HepG2 (cell line): ENCODE results near the gene NIN. TPM values are rescaled to one million over a fixed set of nuclear protein-coding genes. Genes with fewer than 3 reads are reported as not detected.
A peak's percentile ranks its signal among the peaks of the same experiment; 100 is the strongest.

Source experiments
- ATF7 ChIP-seq, 2 experiments: fragments of 450-650 bp in 1 of 2; sonication (generic) in 1 of 2; formaldehyde crosslinking in 1 of 2; IDR thresholded peaks; 2 replicates each; pipeline versions ENCODE4 v1.4.0 to v1.6.1; 2016 to 2020; ENCODE audit warnings: antibody characterized with exemption in 1 of 2, mild to moderate bottlenecking in 1 of 2, missing genetic modification reagents in 1 of 2
- HNF4A ChIP-seq: sonication (generic); formaldehyde crosslinking; IDR thresholded peaks from 2 replicates; pipeline ENCODE4 v1.4.0; 2020; ENCODE audit warnings: missing genetic modification reagents
- KLF15 ChIP-seq: sonication (generic); formaldehyde crosslinking; IDR thresholded peaks from 2 replicates; pipeline ENCODE4 v1.8.1; 2023; ENCODE audit warnings: borderline replicate concordance, mild to moderate bottlenecking, inconsistent platforms, missing genetic modification reagents, mixed read lengths
- MLX ChIP-seq: IDR thresholded peaks from 2 replicates; pipeline ENCODE4 v1.6.1; 2016
- NFYB ChIP-seq: sonication (generic); formaldehyde crosslinking; IDR thresholded peaks from 2 replicates; pipeline ENCODE4 v1.4.0; 2020; ENCODE audit warnings: missing genetic modification reagents
- NRL ChIP-seq: sonication (generic); formaldehyde crosslinking; IDR thresholded peaks from 2 replicates; pipeline ENCODE4 v1.5.0; 2020; ENCODE audit warnings: missing genetic modification reagents, mild to moderate bottlenecking, moderate library complexity, borderline replicate concordance
- ONECUT2 ChIP-seq: sonication (generic); formaldehyde crosslinking; IDR thresholded peaks from 2 replicates; pipeline ENCODE4 v1.4.0; 2020; ENCODE audit warnings: missing genetic modification reagents
- PHF21A ChIP-seq: sonication (generic); formaldehyde crosslinking; IDR thresholded peaks from 2 replicates; pipeline ENCODE4 v1.5.0; 2020; ENCODE audit warnings: mild to moderate bottlenecking, missing genetic modification reagents
- REXO4 ChIP-seq: sonication (generic); formaldehyde crosslinking; IDR thresholded peaks from 2 replicates; pipeline ENCODE4 v1.8.0; 2022; ENCODE audit warnings: missing genetic modification reagents, mild to moderate bottlenecking, borderline replicate concordance
- SMARCC2 ChIP-seq: fragments of 450-650 bp; IDR thresholded peaks from 2 replicates; pipeline ENCODE4 v1.6.1; 2017; ENCODE audit warnings: antibody characterized with exemption, mild to moderate bottlenecking
- THRA ChIP-seq: sonication (generic); formaldehyde crosslinking; IDR thresholded peaks from 2 replicates; pipeline ENCODE4 v1.4.0; 2020; ENCODE audit warnings: missing genetic modification reagents, borderline replicate concordance
- YEATS2 ChIP-seq: sonication (generic); formaldehyde crosslinking; IDR thresholded peaks from 2 replicates; pipeline ENCODE4 v1.4.0; 2020; ENCODE audit warnings: missing genetic modification reagents, borderline replicate concordance
- ZBTB44 ChIP-seq: sonication (generic); formaldehyde crosslinking; IDR thresholded peaks from 2 replicates; pipeline ENCODE4 v1.4.0; 2020; ENCODE audit warnings: missing genetic modification reagents
- ZKSCAN1 ChIP-seq: fragments of 150-350 bp; IDR thresholded peaks from 2 replicates; pipeline ENCODE4 v1.6.1; 2014; ENCODE audit warnings: low read length
- ZNF124 ChIP-seq: sonication (generic); formaldehyde crosslinking; IDR thresholded peaks from 2 replicates; pipeline ENCODE4 v1.4.0; 2020; ENCODE audit warnings: missing genetic modification reagents
- ZNF20 ChIP-seq: sonication (generic); formaldehyde crosslinking; IDR thresholded peaks from 2 replicates; pipeline ENCODE4 v1.4.0; 2020; ENCODE audit warnings: mild to moderate bottlenecking, moderate library complexity, missing genetic modification reagents
- ZNF329 ChIP-seq: sonication (generic); formaldehyde crosslinking; IDR thresholded peaks from 2 replicates; pipeline ENCODE4 v1.9.0; 2021; ENCODE audit warnings: low read depth, mild to moderate bottlenecking, missing genetic modification reagents
- ZNF703 ChIP-seq: sonication (generic); formaldehyde crosslinking; IDR thresholded peaks from 2 replicates; pipeline ENCODE4 v1.5.1; 2020; ENCODE audit warnings: missing genetic modification reagents, mild to moderate bottlenecking, moderate library complexity, borderline replicate concordance
- ZNF749 ChIP-seq: sonication (generic); formaldehyde crosslinking; IDR thresholded peaks from 2 replicates; pipeline ENCODE4 v1.8.0; 2022; ENCODE audit warnings: mild to moderate bottlenecking, missing genetic modification reagents, moderate library complexity, borderline replicate concordance
- ZNF768 ChIP-seq: sonication (generic); formaldehyde crosslinking; IDR thresholded peaks from 2 replicates; pipeline ENCODE4 v1.4.0; 2020; ENCODE audit warnings: missing genetic modification reagents
- ZNF784 ChIP-seq: sonication (generic); formaldehyde crosslinking; IDR thresholded peaks from 2 replicates; pipeline ENCODE4 v1.5.1; 2020; ENCODE audit warnings: missing genetic modification reagents, mild to moderate bottlenecking, borderline replicate concordance
- ZSCAN21 ChIP-seq: sonication (generic); formaldehyde crosslinking; IDR thresholded peaks from 2 replicates; pipeline ENCODE4 v1.8.0; 2022; ENCODE audit warnings: mild to moderate bottlenecking, missing genetic modification reagents, moderate library complexity, borderline replicate concordance
- polyA plus RNA-seq, 8 experiments: library from polyadenylated mRNA; depleted of rRNA in 3 of 8; stranded (reverse) in 7 of 8; unstranded in 1 of 8; fragments of >200 nt; fragmentation: Illumina TruSeq in 4 of 8; extraction: Trizol in 4 of 8; gene quantifications; 2 replicates each; pipeline versions ENCODE4 v1.2.1 to v1.2.3, GENCODE V29; 2011 to 2016; ENCODE audit warnings: low read depth in 4 of 8, missing spikeins in 1 of 8, mixed read lengths in 1 of 8; ENCODE audit not compliant: insufficient read depth in 1 of 8
- total RNA-seq, 5 experiments: library from RNA; depleted of rRNA; stranded (reverse); fragments of >200 nt; fragmentation: Illumina TruSeq; extraction: Trizol; gene quantifications; 2 replicates each; pipeline ENCODE4 v1.2.3, GENCODE V29; 2016; ENCODE audit warnings: low read depth in 1 of 5
- TF ChIP-seq, protein P1 (sequence below): sonication (generic); IDR thresholded peaks from 2 replicates; pipeline ENCODE4 v1.6.1; 2016; ENCODE audit warnings: low read depth, borderline replicate concordance
- TF ChIP-seq, protein P2 (sequence below): IDR thresholded peaks from 2 replicates; pipeline ENCODE4 v1.6.1; 2016; ENCODE audit warnings: low read depth

Gene NIN
- total and polyA plus RNA-seq, 2 of the 13 experiments (the other 11 are each of a cell fraction or from before 2014, with no cell fraction given): 2.8 to 9.7 TPM

- TF ChIP-seq REXO4: no peak
- no peak for TF ChIP-seq KLF15 (CRISPR knock-in tag)
- TF ChIP-seq ZNF784: no peak
- no peak for TF ChIP-seq NFYB (CRISPR knock-in tag)
- no peak for TF ChIP-seq THRA (CRISPR knock-in tag)
- TF ChIP-seq, protein P1, sequence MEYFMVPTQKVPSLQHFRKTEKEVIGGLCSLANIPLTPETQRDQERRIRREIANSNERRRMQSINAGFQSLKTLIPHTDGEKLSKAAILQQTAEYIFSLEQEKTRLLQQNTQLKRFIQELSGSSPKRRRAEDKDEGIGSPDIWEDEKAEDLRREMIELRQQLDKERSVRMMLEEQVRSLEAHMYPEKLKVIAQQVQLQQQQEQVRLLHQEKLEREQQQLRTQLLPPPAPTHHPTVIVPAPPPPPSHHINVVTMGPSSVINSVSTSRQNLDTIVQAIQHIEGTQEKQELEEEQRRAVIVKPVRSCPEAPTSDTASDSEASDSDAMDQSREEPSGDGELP: no peak
- TF ChIP-seq ZNF20 (CRISPR knock-in tag): no peak
- no peak for TF ChIP-seq ZNF329 (CRISPR knock-in tag)
- 0 out of 2 replicates have a peak, but pooled peaks have one; percentile 74 for TF ChIP-seq ZNF703 (CRISPR knock-in tag)
- no peak for TF ChIP-seq YEATS2
- no peak for TF ChIP-seq ZSCAN21
- TF ChIP-seq NRL (CRISPR knock-in tag): no peak
- no peak for TF ChIP-seq ZNF768 (CRISPR knock-in tag)
- peak; percentile 84 for TF ChIP-seq MLX (CRISPR knock-in tag)
- no peak for TF ChIP-seq ZKSCAN1
- TF ChIP-seq, protein P2, sequence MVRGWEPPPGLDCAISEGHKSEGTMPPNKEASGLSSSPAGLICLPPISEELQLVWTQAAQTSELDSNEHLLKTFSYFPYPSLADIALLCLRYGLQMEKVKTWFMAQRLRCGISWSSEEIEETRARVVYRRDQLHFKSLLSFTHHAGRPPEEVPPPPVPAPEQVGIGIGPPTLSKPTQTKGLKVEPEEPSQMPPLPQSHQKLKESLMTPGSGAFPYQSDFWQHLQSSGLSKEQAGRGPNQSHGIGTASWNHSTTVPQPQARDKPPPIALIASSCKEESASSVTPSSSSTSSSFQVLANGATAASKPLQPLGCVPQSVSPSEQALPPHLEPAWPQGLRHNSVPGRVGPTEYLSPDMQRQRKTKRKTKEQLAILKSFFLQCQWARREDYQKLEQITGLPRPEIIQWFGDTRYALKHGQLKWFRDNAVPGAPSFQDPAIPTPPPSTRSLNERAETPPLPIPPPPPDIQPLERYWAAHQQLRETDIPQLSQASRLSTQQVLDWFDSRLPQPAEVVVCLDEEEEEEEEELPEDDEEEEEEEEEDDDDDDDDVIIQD: no peak
- TF ChIP-seq HNF4A (CRISPR knock-in tag): peak; percentile 84
- TF ChIP-seq PHF21A (CRISPR knock-in tag): no peak
- no peak for TF ChIP-seq ZNF749 (CRISPR knock-in tag)
- no peak for TF ChIP-seq ZBTB44 (CRISPR knock-in tag)
- TF ChIP-seq ATF7 (IDR thresholded peaks at IDR 0.05): no peak
- no peak; the same call in 1 of the 2 replicates for TF ChIP-seq ATF7 (CRISPR knock-in tag; IDR thresholded peaks at IDR 0.05)
- no peak for TF ChIP-seq SMARCC2
- no peak for TF ChIP-seq ZNF124 (CRISPR knock-in tag)
- peak; percentile 95 for TF ChIP-seq ONECUT2 (CRISPR knock-in tag)
These were observed 3.9 kb upstream of the NIN start (continued) for GRCh38 chr14:50834802-50835276.
